ENCODE data around the gene KCNJ11.

DNA sequence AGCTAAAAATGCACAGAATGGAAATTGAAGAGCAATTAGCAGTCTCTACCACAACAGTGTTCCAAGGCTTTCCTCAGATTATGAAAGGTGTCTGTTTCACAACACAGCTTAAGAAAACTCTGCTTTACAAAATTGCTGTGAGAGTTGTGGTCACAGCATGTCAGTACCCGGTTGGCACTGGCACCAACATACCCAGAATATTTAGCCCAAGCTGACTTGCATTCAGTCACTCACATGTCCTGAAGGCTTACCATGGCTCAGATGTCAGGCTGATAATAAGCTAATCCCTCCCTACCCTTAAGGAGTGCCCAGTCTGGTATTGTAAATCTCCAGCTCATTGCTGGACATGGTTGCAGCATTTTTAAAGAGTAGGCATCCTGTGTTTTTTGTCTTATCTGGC is 22.0 kb downstream of the KCNJ11 start:
- TF ChIP-seq, protein P1, sequence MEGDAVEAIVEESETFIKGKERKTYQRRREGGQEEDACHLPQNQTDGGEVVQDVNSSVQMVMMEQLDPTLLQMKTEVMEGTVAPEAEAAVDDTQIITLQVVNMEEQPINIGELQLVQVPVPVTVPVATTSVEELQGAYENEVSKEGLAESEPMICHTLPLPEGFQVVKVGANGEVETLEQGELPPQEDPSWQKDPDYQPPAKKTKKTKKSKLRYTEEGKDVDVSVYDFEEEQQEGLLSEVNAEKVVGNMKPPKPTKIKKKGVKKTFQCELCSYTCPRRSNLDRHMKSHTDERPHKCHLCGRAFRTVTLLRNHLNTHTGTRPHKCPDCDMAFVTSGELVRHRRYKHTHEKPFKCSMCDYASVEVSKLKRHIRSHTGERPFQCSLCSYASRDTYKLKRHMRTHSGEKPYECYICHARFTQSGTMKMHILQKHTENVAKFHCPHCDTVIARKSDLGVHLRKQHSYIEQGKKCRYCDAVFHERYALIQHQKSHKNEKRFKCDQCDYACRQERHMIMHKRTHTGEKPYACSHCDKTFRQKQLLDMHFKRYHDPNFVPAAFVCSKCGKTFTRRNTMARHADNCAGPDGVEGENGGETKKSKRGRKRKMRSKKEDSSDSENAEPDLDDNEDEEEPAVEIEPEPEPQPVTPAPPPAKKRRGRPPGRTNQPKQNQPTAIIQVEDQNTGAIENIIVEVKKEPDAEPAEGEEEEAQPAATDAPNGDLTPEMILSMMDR (IDR thresholded peaks at IDR 0.05) = no peak
- TF ChIP-seq POLR2AphosphoS5 (IDR thresholded peaks at IDR 0.05) = no peak
